Myocyte (in vitro differentiated cells): ENCODE results near the gene RBBP4. TPM values are rescaled to one million over a fixed set of nuclear protein-coding genes. Genes with fewer than 3 reads are reported as not detected.
"Not testable (repeated sequence)": the region's sequence is repeated elsewhere in the genome, so short reads cannot be mapped to it uniquely, and the experiment has no call there.

Experiments
- DNase-seq: peaks from one replicate; pipeline ENCODE4 v3.0.0-alpha.2; 2012; ENCODE audit warnings: low read depth
- total RNA-seq: library from RNA; depleted of rRNA; stranded (reverse); fragments of >200 nt; gene quantifications from 2 replicates; pipeline ENCODE4 v1.2.3, GENCODE V29; 2014

The RBBP4 gene
- total RNA-seq, 1 donor from 2014 or later, result 161 TPM

GRCh38 chr1:32693455-32694174 lies 42.6 kb downstream of the RBBP4 start:
- no peak for DNase-seq

DNA sequence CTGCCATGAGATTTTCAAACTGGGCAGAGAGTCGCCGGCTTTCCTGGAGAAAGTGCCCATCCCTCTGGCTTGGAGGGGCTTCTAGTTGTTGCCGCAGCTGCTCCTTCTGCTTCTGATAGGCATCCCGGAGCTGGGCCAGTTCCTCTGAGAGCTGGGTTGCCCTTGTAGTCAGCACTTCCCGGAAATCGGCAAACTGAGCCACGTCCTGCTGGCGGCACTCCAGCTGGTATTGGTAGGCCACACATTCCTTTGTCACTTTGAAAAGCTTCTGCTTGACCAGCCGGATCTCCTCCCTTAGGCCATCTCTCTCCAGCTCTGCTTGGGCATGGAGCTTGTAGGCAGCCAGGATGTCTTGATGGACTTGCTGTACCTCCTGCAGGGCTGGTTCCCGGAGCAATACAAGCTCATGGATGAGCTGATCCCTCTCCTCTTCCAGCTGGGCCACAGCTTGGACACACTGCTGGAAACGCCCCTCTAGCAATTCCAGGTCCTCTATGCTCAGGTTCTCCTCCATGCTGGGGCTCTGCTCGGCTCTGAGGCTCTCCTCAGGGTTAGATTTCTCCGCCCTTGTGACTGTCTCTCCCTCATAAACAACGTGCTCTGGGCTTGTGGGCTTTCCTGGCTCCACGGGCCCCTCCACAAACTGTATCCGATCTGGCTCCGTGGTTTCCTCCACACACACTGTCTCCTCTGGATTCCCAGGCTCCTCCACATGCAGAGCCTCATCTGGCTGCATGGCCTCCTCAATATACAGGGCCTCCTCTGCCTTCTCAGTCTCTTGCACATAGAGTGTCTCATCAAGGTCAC lies 44.3 kb downstream of the RBBP4 start:
- DNase-seq, result peak; percentile 94

GRCh38 chr1:32696041-32696440 lies 45.0 kb downstream of the RBBP4 start:
- DNase-seq, result no peak

DNA sequence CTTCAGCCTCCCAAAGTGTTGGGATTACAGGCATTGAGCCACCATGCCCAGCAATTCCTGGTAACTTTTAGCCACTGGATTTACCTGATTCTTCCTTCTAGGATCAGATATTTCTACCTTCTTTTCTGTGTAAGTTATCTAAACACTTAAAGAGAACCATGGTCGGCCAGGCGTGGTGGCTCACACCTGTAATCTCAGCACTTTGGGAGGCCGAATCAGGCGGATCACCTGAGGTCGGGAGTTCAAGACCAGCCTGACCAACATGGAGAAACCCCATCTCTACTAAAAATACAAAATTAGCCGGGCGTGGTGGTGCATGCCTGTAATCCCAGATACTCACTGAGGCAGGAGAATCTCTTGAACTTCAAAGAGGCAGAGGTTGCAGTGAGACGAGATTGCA lies 46.0 kb downstream of the RBBP4 start:
- DNase-seq, result not testable (repeated sequence)

GRCh38 chr1:32701421-32701911 lies 50.5 kb downstream of the RBBP4 start:
- DNase-seq, result peak; percentile 77

- peak; percentile 82 for DNase-seq
Observed at GRCh38 chr1:32701951-32702598, 51.1 kb downstream of the RBBP4 start.

DNA sequence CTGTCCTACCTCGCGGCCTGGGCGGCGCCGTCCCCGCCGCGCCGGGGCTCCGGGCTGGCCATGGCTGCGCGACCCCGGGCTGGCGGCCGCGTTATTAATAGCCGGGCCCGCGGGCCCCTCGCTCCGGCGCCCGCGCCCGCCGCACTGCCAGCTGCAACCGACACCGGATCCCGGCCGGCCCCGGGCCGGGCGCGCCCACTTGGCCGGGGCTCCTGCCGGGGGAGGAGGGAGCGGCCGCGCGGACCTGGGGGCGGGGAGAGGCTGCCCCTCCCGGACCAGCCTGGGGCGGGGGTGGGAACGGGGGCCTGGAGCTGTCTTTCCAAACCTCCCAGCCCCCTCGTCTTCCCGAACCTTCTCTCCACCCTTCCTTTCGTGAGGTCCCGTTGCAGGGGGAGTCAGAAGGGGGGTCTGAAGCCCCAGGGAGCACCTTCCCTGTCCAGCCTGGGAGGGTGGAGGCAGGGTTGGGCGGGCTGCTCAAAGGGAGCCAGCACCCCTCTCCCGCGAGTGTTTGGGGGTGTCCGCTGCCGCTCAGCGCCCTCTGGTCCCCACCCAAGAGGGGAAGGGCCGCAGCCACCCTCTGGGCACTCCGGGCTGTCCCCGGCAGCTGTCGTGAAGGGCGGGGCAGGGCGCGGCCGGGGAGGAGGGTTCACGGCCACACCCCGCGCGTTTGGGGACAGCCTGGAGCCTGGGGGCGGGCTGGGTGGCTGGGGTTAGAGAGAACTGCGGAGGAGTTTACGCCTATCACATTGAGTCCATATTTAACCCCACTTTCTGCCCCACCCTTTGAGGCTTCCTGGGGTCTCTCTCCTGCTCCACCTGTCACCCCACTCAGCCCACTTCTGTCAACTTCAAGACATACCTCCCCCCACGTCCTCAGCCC lies 51.8 kb downstream of the RBBP4 start, which contains the start of gene SYNC:
Gene SYNC (minus strand): TSS at position 172 of the 880 bp plus-strand sequence. CDS start 110 bp downstream, at position 62.
- DNase-seq, result peak; percentile 97

GRCh38 chr1:32703479-32704291 lies 52.7 kb downstream of the RBBP4 start:
- DNase-seq, result peak; percentile 98

GRCh38 chr1:32705516-32705915 lies 54.5 kb downstream of the RBBP4 start:
- DNase-seq, result no peak

DNA sequence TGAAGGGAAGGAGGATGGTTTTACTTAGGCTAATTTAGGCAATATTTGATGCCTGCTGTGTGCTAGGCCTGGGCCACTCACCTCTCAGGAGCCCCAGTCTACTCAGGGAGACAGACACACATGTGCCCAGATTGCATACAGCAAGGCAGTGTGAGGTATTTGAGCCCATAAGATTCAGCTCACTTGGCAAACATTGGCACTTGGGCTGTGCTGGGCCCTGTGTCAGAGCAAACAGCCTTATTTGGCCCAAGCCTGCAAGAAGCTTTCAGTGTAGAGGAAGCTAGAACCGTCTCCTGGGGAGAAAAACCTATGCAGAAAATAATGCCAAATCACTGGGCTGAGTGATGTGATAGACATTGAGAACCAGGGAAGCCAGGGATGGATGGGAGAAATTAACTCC lies 55.5 kb downstream of the RBBP4 start:
- no peak for DNase-seq

GRCh38 chr1:32709075-32709474 lies 58.1 kb downstream of the RBBP4 start:
- DNase-seq, result no peak

DNA sequence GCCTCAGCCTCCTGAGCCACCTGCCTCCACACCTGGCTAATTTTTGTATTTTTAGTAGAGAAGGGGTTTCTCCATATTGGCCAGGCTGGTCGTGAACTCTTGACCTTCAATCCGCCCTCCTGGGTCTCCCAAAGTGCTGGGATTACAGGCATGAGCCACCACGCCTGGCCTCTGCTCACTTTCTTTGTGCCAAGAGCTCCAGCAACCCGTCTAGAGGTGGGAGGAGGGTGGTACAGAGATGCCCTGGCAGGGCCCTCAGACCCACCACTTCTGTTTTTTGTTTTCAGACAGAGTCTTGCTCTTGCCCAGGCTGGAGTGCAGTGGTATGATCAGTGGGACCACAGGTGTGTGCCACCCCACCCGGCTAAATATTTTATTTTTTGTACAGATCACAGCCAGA lies 58.5 kb downstream of the RBBP4 start:
- DNase-seq, result no peak

DNA sequence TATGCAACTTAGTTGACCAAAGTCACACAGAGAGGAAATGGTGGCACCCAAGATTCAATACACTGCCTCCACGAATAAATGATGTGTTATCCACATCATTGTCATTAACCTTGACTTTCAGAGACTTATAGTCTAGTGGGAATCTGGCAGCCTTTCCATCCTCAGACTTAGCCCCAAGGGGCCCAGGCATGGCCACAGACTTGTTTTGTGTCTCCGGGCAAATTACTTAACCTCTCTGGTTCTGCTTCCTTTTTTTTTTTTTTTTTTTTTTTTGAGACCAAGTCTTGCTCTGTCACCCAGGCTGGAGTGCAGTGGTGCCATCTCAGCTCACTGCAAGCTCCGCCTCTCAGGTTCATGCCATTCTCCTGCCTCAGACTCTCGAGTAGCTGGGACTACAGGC lies 60.2 kb downstream of the RBBP4 start:
- not testable (repeated sequence) for DNase-seq

DNA sequence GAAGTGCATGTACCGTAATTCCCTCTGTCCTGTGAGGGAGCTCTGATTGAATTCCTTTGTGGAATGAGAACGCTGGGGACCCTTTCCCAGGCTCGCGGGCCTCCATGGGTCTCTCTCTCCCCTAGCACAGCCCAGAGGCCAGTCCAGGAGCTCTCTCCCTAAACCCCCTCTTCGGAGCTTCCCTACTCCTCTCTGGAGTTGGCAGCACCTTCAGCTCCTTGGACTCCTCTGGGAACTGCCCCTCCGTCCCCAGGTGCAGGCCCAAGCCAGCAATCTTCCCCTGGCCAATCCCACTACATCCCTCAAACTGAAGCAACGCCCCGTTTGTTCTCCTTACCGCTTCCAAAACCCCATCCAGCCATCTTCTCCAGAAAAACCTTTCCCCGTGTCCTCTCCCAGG lies 62.1 kb downstream of the RBBP4 start:
- DNase-seq, result no peak

DNA sequence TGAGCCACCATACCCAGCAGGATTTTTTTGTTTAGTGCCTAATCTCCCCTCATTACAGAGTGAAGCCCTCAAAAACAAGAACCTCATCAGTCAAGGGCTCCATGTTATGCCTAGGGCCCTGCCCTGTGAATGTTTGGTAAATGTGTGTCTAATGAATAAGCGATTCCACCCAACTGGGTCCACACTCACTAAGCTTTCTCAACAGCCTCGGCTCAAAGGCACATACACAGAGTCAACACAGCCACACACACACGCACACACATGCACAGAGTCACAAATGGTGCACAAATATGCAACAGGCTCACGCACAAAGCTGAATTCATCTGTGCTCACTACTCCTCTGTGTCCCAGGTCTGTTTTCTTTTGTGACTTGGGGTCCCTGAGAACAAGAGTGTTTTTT lies 63.3 kb downstream of the RBBP4 start:
- DNase-seq, result no peak

GRCh38 chr1:32715901-32716311 lies 64.9 kb downstream of the RBBP4 start:
- DNase-seq, result no peak

- DNase-seq, result no peak
Observed at GRCh38 chr1:32716312-32717148, 65.5 kb downstream of the RBBP4 start.

DNA sequence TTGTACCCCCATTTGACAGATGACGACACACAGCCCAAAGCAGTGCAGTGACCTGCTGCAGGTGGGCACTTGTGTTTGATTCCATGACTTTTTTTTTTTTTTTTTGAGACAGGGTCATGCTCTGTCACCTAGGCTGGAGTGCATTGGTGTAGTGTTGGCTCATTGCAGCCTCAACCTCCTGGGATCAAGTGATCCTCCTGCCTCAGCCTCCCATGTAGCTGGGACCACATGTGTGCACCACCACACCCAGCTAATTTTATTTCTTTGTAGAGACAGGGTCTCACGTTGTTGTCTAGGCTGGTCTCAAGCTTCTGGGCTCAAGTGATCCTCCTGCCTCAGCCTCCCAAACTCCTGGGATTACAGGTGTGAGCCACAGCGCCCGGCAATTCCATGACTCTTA lies 66.5 kb downstream of the RBBP4 start:
- DNase-seq, result no peak

DNA sequence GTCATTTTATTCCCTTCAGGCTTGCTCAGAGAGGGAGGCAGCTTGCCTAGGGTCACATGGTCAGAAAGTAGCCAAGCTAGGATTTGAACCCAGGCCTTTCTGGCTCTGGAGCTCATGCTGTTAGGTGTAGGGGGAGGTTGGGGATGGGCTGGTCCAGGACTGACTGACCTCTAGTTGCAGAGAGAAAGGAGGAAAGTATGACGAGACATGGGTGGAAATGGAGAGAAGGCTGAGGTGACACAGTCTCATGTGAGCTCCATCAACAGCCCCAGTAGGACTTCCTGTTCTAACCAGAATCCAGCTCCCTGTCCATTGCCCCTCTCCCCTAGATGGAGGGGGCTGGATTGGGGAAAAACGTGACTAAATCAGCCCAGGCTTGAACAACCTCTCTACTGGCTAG lies 67.0 kb downstream of the RBBP4 start:
- no peak for DNase-seq
